Fibroblast of lung (primary cell): ENCODE results near the gene LRRFIP1.

Experiments
- EZH2 ChIP-seq: IDR thresholded peaks from 2 replicates; pipeline ENCODE4 v1.5.1; 2012; ENCODE audit warnings: low read length, control low read depth, mild to moderate bottlenecking; ENCODE audit errors: missing control alignments
- TF ChIP-seq, protein P1 (sequence below), 2 donors: IDR thresholded peaks in 1 of 2; conservative IDR thresholded peaks in 1 of 2; 1 replicate in 1 of 2; 2 replicates in 1 of 2; pipeline ENCODE4 v1.5.1; 2011 to 2012; ENCODE audit warnings: low read length in 2 of 2, control low read depth in 1 of 2, inconsistent platforms in 1 of 2, low read depth in 1 of 2, mild to moderate bottlenecking in 1 of 2

DNA sequence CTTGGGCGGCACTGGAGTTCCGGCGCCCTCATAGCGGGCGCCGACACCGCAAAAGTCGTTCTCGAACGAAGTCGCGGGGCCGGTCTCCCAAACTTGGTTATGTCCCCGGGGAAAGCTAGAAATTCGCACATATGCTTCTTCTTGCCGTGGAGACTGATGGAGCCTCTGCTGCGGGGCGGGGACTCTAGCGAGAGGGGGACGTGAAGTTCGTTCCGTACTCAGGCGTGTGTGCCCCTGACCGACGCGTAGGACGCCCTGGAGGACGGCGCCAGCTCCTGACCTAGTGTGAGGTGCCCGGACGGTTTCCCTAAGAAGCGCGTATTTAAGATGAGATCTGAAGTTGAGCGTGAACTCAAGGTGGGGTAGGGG, 171.7 kb downstream of the LRRFIP1 start:
- TF ChIP-seq, protein P1, sequence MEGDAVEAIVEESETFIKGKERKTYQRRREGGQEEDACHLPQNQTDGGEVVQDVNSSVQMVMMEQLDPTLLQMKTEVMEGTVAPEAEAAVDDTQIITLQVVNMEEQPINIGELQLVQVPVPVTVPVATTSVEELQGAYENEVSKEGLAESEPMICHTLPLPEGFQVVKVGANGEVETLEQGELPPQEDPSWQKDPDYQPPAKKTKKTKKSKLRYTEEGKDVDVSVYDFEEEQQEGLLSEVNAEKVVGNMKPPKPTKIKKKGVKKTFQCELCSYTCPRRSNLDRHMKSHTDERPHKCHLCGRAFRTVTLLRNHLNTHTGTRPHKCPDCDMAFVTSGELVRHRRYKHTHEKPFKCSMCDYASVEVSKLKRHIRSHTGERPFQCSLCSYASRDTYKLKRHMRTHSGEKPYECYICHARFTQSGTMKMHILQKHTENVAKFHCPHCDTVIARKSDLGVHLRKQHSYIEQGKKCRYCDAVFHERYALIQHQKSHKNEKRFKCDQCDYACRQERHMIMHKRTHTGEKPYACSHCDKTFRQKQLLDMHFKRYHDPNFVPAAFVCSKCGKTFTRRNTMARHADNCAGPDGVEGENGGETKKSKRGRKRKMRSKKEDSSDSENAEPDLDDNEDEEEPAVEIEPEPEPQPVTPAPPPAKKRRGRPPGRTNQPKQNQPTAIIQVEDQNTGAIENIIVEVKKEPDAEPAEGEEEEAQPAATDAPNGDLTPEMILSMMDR (conservative IDR thresholded peaks at IDR 0.05 in 1 of 2, IDR thresholded peaks at IDR 0.05 in 1 of 2; ENCODE audit: low read depth in 1 of 2, low read length in 2 of 2) = no peak
- no peak for TF ChIP-seq EZH2
